ENCODE measurements around the gene LTA. TPM values are rescaled to one million over a fixed set of nuclear protein-coding genes. Genes with fewer than 3 reads are reported as not detected.
A peak's percentile ranks its signal among the peaks of the same experiment; 100 is the strongest.

Gene LTA
- total RNA-seq, 2 donors from 2014 or later: not detected

DNA sequence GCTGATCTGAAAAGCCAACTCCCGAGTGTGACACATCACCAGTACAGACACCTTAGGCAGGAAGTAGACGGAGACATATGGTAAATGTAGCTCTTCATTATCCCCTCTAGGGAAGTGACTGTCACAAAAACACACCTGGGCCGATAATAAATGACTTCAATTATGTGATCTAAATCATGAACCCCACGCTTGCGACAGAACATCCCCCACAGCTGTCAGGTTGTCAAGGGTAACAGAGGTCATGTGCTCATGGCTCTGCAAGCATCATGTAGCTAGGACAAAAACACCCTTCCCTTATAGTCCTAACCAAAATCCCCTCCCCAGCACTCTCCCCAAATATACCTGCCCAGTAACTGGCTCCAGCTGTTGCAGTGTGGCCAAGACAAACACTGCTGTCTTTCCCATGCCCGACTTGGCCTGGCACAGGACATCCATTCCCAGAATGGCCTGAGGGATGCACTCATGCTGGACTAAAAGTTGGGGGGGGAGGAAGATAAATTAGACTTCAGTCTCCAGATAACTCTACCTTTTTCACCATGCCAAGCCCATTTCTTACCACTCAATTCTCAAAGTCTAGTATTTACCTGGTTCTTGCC is 33.2 kb upstream of the LTA start:
- Histone ChIP-seq H3K36me3 (peaks cover 54% of the 10 kb centered on the region), H3K4me1 (ENCODE audit: control insufficient read depth in 1 of 2, low read depth in 2 of 2) (peaks cover 25 to 35% of the 10 kb centered on the region in 2 donors), H3K27ac (no peak overlapping the region), H3K4me3 (no peak overlapping the region), H3K27me3 (replicated peaks; ENCODE audit: insufficient read depth) (no peaks in the 10 kb centered on the region), H3K9me3 (no peaks in the 10 kb centered on the region)
- ATAC-seq (ENCODE audit: insufficient number of reproducible peaks, low FRiP score, low read depth): no peak
- no peak for DNase-seq (ENCODE audit: low spot score)
- TF ChIP-seq CTCF (IDR thresholded peaks at IDR 0.05): no peak

GRCh38 chr6:31540640-31541039 is 31.4 kb upstream of the LTA start:
- Histone ChIP-seq H3K4me3 (peak overlapping the region; percentile 85), H3K9me3 (no peaks in the 10 kb centered on the region), H3K36me3 (peaks cover 36% of the 10 kb centered on the region), H3K27ac (peak overlapping the region; percentile 79 to 98), H3K4me1 (ENCODE audit: control insufficient read depth in 1 of 2, low read depth in 2 of 2) (peaks cover 25 to 35% of the 10 kb centered on the region in 2 donors), H3K27me3 (replicated peaks; ENCODE audit: insufficient read depth) (no peaks in the 10 kb centered on the region)
- no peak for DNase-seq (ENCODE audit: low spot score)
- TF ChIP-seq CTCF (IDR thresholded peaks at IDR 0.05): no peak
- ATAC-seq (ENCODE audit: insufficient number of reproducible peaks, low FRiP score, low read depth): no peak

DNA sequence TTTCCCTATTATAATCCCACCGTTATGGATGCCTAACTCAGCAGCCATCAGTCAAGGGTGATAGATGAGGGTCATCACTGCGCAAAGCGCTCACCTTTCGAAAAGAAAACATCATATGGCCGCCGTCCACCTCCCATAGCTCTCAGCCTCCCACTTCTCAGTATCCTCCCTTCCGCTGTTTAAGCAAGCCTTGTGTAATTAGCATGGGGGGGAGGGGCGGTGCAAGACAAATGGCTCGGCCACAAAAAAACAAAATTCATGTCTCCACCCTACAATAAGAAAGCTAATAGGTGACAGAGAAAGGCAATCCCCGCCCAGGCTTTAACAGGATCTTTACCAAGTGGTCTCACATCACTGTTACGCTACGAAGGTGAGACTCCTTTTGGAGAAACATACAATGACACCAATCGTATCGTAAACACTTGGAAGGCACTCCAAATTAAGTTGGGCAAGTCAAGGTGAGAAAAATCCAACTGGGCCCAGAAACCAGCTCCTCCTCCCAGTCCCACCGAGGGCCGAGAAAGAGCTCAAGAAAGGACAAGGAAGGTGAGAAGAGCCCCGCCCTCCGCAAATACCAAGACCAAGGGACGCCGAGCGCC is 30.9 kb upstream of the LTA start:
- no peaks in the 10 kb centered on the region for H3K9me3 ChIP-seq

DNA sequence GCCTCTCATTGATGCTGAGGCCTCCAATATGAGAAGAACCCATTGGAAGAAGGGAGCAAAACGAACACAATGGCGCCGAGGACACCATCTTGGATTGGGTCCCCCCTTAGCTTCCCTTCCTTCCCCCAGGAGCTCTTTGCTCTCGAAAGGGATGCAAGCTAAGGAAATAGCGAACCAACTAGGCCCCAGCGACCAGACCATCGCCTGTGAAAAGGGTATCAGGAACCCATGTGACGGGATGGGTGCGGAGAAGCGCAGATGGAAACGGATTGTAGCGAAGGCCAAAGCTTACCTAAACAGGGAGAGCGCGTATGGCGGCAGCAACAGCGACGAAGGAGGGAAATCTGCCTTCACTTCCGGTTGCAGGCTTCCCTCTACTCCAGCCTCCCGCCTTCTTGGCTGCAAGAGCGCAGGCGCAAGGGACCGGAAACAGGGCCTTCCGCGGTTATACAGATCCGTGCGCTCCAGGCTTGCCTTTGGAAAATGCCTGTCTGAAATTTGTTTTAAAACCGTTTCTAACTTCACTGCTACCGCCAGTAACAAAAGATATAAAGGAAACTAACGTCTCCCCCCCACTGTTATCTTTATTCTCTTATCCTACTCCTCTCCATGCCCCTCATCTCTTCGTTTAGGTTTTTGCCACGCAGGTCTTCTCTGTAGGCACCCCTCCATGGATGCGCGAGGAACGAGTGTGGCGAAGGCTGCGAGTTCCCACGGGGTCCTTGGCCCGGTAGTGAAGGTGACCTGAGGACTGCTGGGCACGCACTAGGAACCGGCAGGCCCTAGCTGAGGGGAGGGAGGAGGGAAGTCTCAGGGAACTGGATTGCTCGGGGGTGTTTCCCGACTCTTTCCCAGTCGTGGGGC is 30.2 kb upstream of the LTA start, which contains the start of gene DDX39B:
Gene DDX39B, minus strand, starts transcription at position 346 of the 864 bp plus-strand sequence. CDS start 1,471 bp downstream, outside the sequence.
- peaks cover 25% of the 10 kb centered on the region for H3K36me3 ChIP-seq
- peaks cover 25 to 41% of the 10 kb centered on the region in 2 donors for H3K4me1 ChIP-seq (ENCODE audit: control insufficient read depth in 1 of 2, low read depth in 2 of 2)
- peak; percentile 88 for DNase-seq (ENCODE audit: low spot score)

More for the DNA sequence above, 30.9 kb upstream of the LTA start:
- ATAC-seq (ENCODE audit: insufficient number of reproducible peaks, low FRiP score, low read depth) (no peak), DNase-seq (ENCODE audit: low spot score) (no peak)
- no peak for TF ChIP-seq CTCF (IDR thresholded peaks at IDR 0.05)
- Histone ChIP-seq H3K4me3 (peak overlapping the region; percentile 85), H3K4me1 (ENCODE audit: control insufficient read depth in 1 of 2, low read depth in 2 of 2) (peaks cover 25 to 37% of the 10 kb centered on the region in 2 donors), H3K27me3 (replicated peaks; ENCODE audit: insufficient read depth) (no peaks in the 10 kb centered on the region), H3K36me3 (peaks cover 31% of the 10 kb centered on the region), H3K27ac (peak overlapping the region; percentile 79 to 98)

More for the DNA sequence above, 30.2 kb upstream of the LTA start, which contains the start of gene DDX39B:
- peak within 1 kb of the TSS; percentile 79 to 98 for H3K27ac ChIP-seq
- no peak for TF ChIP-seq CTCF (IDR thresholded peaks at IDR 0.05)
- peak; percentile 93 for ATAC-seq (ENCODE audit: insufficient number of reproducible peaks, low FRiP score, low read depth)
- no peaks in the 10 kb centered on the region for H3K9me3 ChIP-seq
- H3K27me3 ChIP-seq (replicated peaks; ENCODE audit: insufficient read depth): no peaks in the 10 kb centered on the region
- H3K4me3 ChIP-seq: peak within 1 kb of the TSS; percentile 85

Measured in thoracic aorta (tissue), 2 donors.